Smooth muscle cell (in vitro differentiated cells): ENCODE data around the gene PPP1R3G. TPM values are rescaled to one million over a fixed set of nuclear protein-coding genes. Genes with fewer than 3 reads are reported as not detected.

Experiments used
- polyA plus RNA-seq: library from polyadenylated mRNA; unstranded; fragments of >200 nt; fragmentation: Nextera tagmentation; extraction: Ambion mirVana; gene quantifications from 2 replicates; pipeline ENCODE4 v1.2.1, GENCODE V29; 2016
- total RNA-seq: library from RNA; depleted of rRNA; stranded (reverse); fragments of >200 nt; gene quantifications from 2 replicates; pipeline ENCODE4 v1.2.3, GENCODE V29; 2014

Gene PPP1R3G
- total and polyA plus RNA-seq, 2 experiments from 2014 or later: 0.63 to 1.4 TPM

Other genes starting within 250 kb of the PPP1R3G start
- 7.7 and 11.0 TPM in 2 replicates for gene RPP40, start 81.3 kb upstream of the PPP1R3G start, total RNA-seq
- 6.7 and 9.9 TPM in 2 replicates for gene RPP40, start 81.3 kb upstream of the PPP1R3G start, polyA plus RNA-seq
- 16.1 and 27.1 TPM in 2 replicates for gene LYRM4, start 175.6 kb downstream of the PPP1R3G start, total RNA-seq
- 25.0 and 26.1 TPM in 2 replicates for gene LYRM4, start 175.6 kb downstream of the PPP1R3G start, polyA plus RNA-seq
- 9.6 and 14.2 TPM in 2 replicates for gene FARS2, start 176.2 kb downstream of the PPP1R3G start, total RNA-seq
- gene FARS2, start 176.2 kb downstream of the PPP1R3G start, polyA plus RNA-seq: 9.5 and 13.2 TPM in 2 replicates